DND-41 (cell line): Measurements from ENCODE around the gene FAM53A.

Experiments used
- EZH2 ChIP-seq: IDR thresholded peaks from 3 replicates; pipeline ENCODE4 v1.6.1; 2012; ENCODE audit warnings: borderline replicate concordance, low read depth, mild to moderate bottlenecking, moderate library complexity, low read length, inconsistent platforms; ENCODE audit not compliant: severe bottlenecking
- TF ChIP-seq, protein P1 (sequence below): IDR thresholded peaks from 2 replicates; pipeline ENCODE4 v1.5.1; 2012; ENCODE audit warnings: borderline replicate concordance, low read length, moderate library complexity, mild to moderate bottlenecking; ENCODE audit not compliant: poor library complexity, severe bottlenecking; ENCODE audit errors: extremely low read depth

DNA sequence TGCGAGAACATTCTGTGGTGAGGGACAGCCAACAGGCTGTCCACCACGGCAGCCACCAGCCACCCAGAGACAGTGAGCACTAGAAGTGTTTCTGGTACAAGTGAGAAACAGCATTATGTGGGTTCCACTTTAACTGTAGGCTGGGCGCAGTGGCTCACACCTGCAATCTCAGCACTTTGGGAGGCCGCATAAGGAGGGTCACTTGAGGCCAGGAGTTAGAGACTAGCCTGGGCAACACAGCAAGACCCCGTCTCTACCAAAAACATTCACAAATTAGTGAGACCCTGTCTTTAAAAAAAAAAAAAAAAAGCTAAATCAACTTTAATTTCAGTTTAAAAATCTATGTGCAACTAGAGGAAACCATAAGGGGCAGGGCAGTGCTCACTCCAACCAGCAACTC is 20.6 kb downstream of the FAM53A start:
- TF ChIP-seq, protein P1, sequence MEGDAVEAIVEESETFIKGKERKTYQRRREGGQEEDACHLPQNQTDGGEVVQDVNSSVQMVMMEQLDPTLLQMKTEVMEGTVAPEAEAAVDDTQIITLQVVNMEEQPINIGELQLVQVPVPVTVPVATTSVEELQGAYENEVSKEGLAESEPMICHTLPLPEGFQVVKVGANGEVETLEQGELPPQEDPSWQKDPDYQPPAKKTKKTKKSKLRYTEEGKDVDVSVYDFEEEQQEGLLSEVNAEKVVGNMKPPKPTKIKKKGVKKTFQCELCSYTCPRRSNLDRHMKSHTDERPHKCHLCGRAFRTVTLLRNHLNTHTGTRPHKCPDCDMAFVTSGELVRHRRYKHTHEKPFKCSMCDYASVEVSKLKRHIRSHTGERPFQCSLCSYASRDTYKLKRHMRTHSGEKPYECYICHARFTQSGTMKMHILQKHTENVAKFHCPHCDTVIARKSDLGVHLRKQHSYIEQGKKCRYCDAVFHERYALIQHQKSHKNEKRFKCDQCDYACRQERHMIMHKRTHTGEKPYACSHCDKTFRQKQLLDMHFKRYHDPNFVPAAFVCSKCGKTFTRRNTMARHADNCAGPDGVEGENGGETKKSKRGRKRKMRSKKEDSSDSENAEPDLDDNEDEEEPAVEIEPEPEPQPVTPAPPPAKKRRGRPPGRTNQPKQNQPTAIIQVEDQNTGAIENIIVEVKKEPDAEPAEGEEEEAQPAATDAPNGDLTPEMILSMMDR = no peak
- TF ChIP-seq EZH2 = no peak
